MCF 10A (cell line): ENCODE results near the gene DOCK8. TPM values are rescaled to one million over a fixed set of nuclear protein-coding genes. Genes with fewer than 3 reads are reported as not detected.

ENCODE experiments used
- BruUV-seq: library from RNA; stranded (reverse); fragments of 400-500 nt; replicated peaks from 2 replicates; lab custom pipeline; 2021; lab: Mats Ljungman, UMichigan
- CTCF ChIA-PET: fragments of 300-600 bp; sonication (Branson Sonifier 250); formaldehyde crosslinking; extraction: SDS; loops from one replicate; lab custom pipeline; 2021; ENCODE audit warnings: antibody characterized with exemption, inconsistent platforms; lab: Yijun Ruan, JAX
- POLR2A ChIA-PET: fragments of 300-600, 350-650 bp; sonication (Branson Sonifier 250); formaldehyde crosslinking; extraction: SDS; loops from one replicate; lab custom pipeline; 2020; ENCODE audit warnings: antibody characterized with exemption, inconsistent platforms; lab: Yijun Ruan, JAX
- DNase-seq: peaks from one replicate; pipeline ENCODE4 v3.0.0-alpha.2; 2018; ENCODE audit not compliant: unreplicated experiment
- H3K27ac Mint-ChIP-seq: one replicate; pipeline ENCODE4 v1.8.0; 2022; ENCODE audit warnings: mild to moderate bottlenecking, low read depth, mixed read lengths; ENCODE audit not compliant: unreplicated experiment
- H3K27me3 Mint-ChIP-seq: one replicate; pipeline ENCODE4 v1.8.0; 2022; ENCODE audit warnings: mixed read lengths; ENCODE audit not compliant: insufficient read depth, unreplicated experiment
- H3K36me3 Mint-ChIP-seq: one replicate; pipeline ENCODE4 v1.8.0; 2022; ENCODE audit warnings: mild to moderate bottlenecking, moderate library complexity, mixed read lengths; ENCODE audit not compliant: insufficient read depth, unreplicated experiment
- H3K4me1 Mint-ChIP-seq: one replicate; pipeline ENCODE4 v1.8.0; 2022; ENCODE audit warnings: mixed read lengths; ENCODE audit not compliant: insufficient read depth, unreplicated experiment
- H3K4me3 Mint-ChIP-seq: one replicate; pipeline ENCODE4 v1.8.0; 2022; ENCODE audit warnings: mild to moderate bottlenecking, moderate library complexity, mixed read lengths; ENCODE audit not compliant: unreplicated experiment
- H3K9me3 Mint-ChIP-seq: one replicate; pipeline ENCODE4 v1.8.0; 2022; ENCODE audit warnings: mixed read lengths; ENCODE audit not compliant: unreplicated experiment
- intact Hi-C: fragments of 100-400 bp; cut with micrococcal nuclease; formaldehyde crosslinking; loops from 2 replicates; pipeline ENCODE4 v1.14.1; 2022
- total RNA-seq: library from RNA; stranded (reverse); gene quantifications from 2 replicates; pipeline ENCODE4 v1.2.3, GENCODE V29; 2022
- TF ChIP-seq, protein P1 (sequence below): fragments of 200-600 bp; IDR thresholded peaks from one replicate; pipeline ENCODE4 v1.8.0; 2022; ENCODE audit warnings: antibody characterized with exemption, mild to moderate bottlenecking; ENCODE audit not compliant: unreplicated experiment

DOCK8 gene
- total RNA-seq, 1 experiment from 2014 or later = 5.2 TPM

- POLR2A ChIA-PET = no interaction called here
- Mint-ChIP-seq H3K9me3 (no peaks in the 10 kb centered on the region), H3K4me1 (no peaks in the 10 kb centered on the region), H3K27ac (no peak overlapping the region), H3K4me3 (no peak overlapping the region), H3K27me3 (peaks cover 36% of the 10 kb centered on the region), H3K36me3 (no peaks in the 10 kb centered on the region)
- intact Hi-C loops = no loop called here
- no peak for DNase-seq
- CTCF ChIA-PET = interaction anchor here (0.7 kb wide), 1 partner anchor 652 kb away, joined by 3 read pairs; no protein-coding TSS in a partner anchor
- no TSS peak for BruUV-seq
- TF ChIP-seq, protein P1, sequence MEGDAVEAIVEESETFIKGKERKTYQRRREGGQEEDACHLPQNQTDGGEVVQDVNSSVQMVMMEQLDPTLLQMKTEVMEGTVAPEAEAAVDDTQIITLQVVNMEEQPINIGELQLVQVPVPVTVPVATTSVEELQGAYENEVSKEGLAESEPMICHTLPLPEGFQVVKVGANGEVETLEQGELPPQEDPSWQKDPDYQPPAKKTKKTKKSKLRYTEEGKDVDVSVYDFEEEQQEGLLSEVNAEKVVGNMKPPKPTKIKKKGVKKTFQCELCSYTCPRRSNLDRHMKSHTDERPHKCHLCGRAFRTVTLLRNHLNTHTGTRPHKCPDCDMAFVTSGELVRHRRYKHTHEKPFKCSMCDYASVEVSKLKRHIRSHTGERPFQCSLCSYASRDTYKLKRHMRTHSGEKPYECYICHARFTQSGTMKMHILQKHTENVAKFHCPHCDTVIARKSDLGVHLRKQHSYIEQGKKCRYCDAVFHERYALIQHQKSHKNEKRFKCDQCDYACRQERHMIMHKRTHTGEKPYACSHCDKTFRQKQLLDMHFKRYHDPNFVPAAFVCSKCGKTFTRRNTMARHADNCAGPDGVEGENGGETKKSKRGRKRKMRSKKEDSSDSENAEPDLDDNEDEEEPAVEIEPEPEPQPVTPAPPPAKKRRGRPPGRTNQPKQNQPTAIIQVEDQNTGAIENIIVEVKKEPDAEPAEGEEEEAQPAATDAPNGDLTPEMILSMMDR = no peak
These were observed 45.0 kb downstream of the DOCK8 start for GRCh38 chr9:259405-260404.

GRCh38 chr9:264231-264630, 49.6 kb downstream of the DOCK8 start:
- H3K4me3 Mint-ChIP-seq = no peak overlapping the region
- no peak for DNase-seq
- H3K4me1 Mint-ChIP-seq = no peaks in the 10 kb centered on the region
- BruUV-seq = no TSS peak
- H3K27me3 Mint-ChIP-seq = peaks cover 35% of the 10 kb centered on the region
- H3K9me3 Mint-ChIP-seq = no peaks in the 10 kb centered on the region
- H3K36me3 Mint-ChIP-seq = no peaks in the 10 kb centered on the region
- TF ChIP-seq, protein P1 = no peak
- ChIA-PET CTCF (no interaction called here), POLR2A (interaction anchor here (0.8 kb wide), 1 partner anchor 23 kb away, joined by 3 read pairs; no protein-coding TSS in a partner anchor)
- no peak overlapping the region for H3K27ac Mint-ChIP-seq
- intact Hi-C loops = no loop called here

- CTCF ChIA-PET = interaction anchor here (0.7 kb wide), 1 partner anchor 23 kb away, joined by 4 read pairs; no protein-coding TSS in a partner anchor
These were observed 50.7 kb downstream of the DOCK8 start for GRCh38 chr9:265209-265870.

More at GRCh38 chr9:265209-265870, 50.7 kb downstream of the DOCK8 start:
- Mint-ChIP-seq H3K27me3 (peaks cover 24% of the 10 kb centered on the region), H3K4me3 (no peak overlapping the region), H3K27ac (no peak overlapping the region), H3K9me3 (no peaks in the 10 kb centered on the region), H3K4me1 (no peaks in the 10 kb centered on the region), H3K36me3 (no peaks in the 10 kb centered on the region)
- intact Hi-C loops = no loop called here
- DNase-seq = no peak
- BruUV-seq = no TSS peak
- POLR2A ChIA-PET = no interaction called here
- TF ChIP-seq, protein P1 = no peak
